WTC11 (cell line): ENCODE results near the gene PTPN2.

ENCODE experiments used
- ARID4B ChIP-seq: sonication (generic); formaldehyde crosslinking; IDR thresholded peaks from 2 replicates; pipeline ENCODE4 v1.8.0; 2023; ENCODE audit warnings: missing genetic modification reagents, mild to moderate bottlenecking, borderline replicate concordance
- CTCF ChIP-seq: fragments of 200-600 bp; IDR thresholded peaks from 2 replicates; pipeline ENCODE4 v1.8.0; 2022; ENCODE audit warnings: antibody characterized with exemption
- NR3C1 ChIP-seq: sonication (generic); formaldehyde crosslinking; conservative IDR thresholded peaks from 2 replicates; pipeline ENCODE4 v1.8.1; 2023; ENCODE audit warnings: low read depth, mild to moderate bottlenecking, missing genetic modification reagents
- SP1 ChIP-seq: sonication (generic); formaldehyde crosslinking; conservative IDR thresholded peaks from 2 replicates; pipeline ENCODE4 v1.8.1; 2022; ENCODE audit warnings: missing genetic modification reagents
- USF2 ChIP-seq: sonication (generic); formaldehyde crosslinking; IDR thresholded peaks from 2 replicates; pipeline ENCODE4 v1.8.1; 2023; ENCODE audit warnings: mild to moderate bottlenecking, missing genetic modification reagents, moderate library complexity
- ZNF232 ChIP-seq: sonication (generic); formaldehyde crosslinking; IDR thresholded peaks from 2 replicates; pipeline ENCODE4 v1.8.0; 2022; ENCODE audit warnings: mild to moderate bottlenecking, missing genetic modification reagents

GRCh38 chr18:12779456-12779855 lies 104.6 kb downstream of the PTPN2 start:
- no peak for TF ChIP-seq ARID4B
- no peak for TF ChIP-seq NR3C1 (CRISPR knock-in tag)
- no peak for TF ChIP-seq SP1 (CRISPR knock-in tag)
- TF ChIP-seq CTCF, result no peak
- TF ChIP-seq ZNF232 (CRISPR knock-in tag), result no peak
- TF ChIP-seq USF2 (CRISPR knock-in tag), result no peak
